Measurements from ENCODE around the gene LGR6.
"Not testable (repeated sequence)": the region's sequence is repeated elsewhere in the genome, so short reads cannot be mapped to it uniquely, and the experiment has no call there.

Gene LGR6

GRCh38 chr1:202159534-202160371 is 33.8 kb upstream of the LGR6 start:
- no peak for DNase-seq (ENCODE audit: low read depth, low spot score)

DNA sequence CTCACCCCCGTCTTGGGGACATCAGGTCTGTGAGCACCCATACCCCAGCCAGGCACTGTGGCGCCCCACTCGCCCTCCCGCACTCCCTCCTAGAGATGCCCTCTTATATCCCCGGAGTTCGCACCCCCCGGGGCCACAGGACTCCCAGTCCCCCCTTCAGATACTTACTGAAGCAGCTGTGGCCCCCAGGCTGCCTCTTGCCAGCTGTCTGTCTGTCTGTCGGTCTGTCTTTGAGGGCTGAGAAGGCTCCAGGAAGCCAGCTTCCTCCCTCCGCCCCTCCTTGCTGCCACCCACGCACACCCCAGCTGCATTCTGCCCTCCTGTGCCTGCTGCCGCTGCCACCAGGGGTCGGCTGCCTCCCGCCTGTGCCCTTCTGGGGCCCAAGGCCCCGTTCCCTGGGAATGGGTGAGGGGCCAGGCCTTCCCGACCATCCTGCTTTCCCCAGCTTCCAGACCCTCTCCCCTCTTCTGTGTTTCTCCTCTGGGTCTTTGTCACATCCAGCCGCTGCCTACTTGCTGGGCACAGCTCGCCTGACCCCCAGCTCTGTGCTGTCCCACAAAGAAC is 33.1 kb upstream of the LGR6 start, which contains the start of gene PTPN7:
Gene PTPN7 (minus strand): TSS at position 226 of the 564 bp plus-strand sequence. CDS start 1,200 bp downstream, outside the sequence.
- DNase-seq (ENCODE audit: low read depth, low spot score) = no peak

DNA sequence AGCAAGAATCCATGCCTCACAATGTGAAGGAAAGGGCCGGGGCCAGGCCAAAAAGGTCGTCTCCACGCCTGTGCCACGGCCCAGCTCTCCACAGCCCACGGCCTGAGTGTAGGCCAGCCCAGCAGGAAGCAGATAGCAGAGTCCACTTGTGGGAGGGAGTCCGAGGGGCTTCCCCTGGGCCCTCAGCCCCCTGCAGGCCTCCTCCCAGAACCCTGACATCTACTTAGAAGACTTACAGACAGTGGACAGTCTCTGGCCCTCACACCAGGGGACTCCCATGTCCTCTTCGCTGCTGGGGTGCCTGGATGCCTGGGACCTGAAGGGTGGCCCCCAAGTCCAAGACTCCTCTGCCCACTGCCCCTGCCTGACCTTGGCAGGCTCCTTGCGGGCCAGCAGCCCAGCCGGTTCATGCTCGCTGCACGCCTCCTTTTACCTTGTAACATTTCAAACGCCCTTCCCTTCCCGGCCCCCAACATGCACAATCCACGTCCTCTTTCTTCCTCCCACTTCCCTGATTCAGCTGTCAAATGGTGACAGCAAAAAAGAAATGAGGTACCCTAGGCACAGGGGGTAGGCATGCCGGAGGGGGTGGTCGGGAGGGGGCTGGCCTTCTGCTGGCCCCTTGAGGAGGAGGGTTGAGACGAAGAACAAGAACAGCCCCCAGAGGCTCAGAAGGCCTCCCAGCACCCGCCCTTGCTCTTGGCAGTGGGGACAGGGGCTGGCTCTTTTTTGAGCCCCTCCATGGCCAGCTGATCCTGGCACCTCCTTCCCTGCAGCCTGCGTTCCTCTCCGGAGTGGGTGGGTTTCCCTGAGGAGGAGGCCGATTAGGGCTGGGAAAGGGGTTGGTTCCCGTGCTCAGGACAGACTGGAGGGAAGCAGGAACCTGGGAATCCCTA is 32.2 kb upstream of the LGR6 start:
- no peak for DNase-seq (ENCODE audit: low read depth, low spot score)

DNA sequence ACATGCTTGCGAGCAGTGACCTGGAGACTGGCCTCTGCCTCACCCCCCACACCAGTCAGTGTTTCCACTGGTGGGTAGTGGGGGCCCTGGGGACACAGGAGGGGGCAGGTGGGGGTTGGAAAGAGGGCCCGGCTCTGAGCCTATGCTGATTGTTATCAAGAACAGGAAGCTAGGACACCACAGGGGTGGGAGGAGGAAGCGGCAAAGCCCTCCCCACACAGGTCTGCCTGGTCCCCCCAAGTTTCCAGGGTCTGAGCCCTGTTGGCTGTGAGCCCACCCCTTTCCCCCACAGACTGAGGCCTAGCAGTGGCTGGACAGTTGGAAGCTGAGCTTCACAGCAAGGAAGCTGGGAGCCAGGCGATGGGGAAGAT is 31.6 kb upstream of the LGR6 start:
- DNase-seq (ENCODE audit: low read depth, low spot score) = no peak

DNA sequence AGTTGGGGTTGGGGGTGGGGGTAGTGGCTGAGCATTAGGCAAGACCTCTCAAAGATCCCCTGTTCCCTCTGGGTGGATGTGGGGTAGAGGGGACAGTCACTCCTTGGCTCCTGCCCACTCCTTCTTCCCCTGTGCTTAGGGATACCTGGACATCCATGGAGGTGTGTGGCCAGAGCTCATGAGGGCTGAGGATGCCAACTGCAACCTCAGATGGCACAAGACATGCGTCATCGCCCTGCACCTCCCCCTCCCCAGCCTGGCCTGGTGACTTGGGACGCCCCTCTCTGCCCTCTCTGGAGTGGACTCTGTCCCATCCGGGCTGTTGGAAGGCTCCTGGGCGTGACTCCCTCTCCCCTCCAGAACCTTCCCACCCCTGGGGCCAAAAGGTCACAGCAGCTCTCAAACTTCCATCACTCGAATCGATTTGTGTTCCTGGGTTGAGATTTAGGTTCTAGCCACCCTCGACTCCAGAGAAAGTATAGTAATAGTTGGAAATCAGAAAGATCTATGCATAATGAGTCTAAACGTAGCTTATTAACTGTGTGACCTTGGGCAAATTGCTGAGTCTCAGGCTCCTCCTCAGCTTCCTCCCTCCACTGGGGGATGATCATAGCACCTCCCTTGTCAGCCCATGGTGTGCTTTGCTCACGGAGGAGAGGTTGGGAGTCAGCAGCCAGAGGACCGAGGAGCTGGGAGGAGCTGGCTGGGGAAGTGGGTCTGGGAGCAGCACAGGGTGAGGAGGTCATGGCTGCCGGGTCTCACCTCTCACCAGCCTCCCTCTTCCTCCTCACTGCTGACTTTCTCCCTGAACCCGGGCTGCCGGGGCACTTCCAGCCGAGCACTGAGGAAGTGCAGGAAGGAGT is 30.9 kb upstream of the LGR6 start:
- DNase-seq (ENCODE audit: low read depth, low spot score) = no peak

- no peak for DNase-seq (ENCODE audit: low read depth, low spot score)
Observed at GRCh38 chr1:202163281-202164270, 30.0 kb upstream of the LGR6 start.

GRCh38 chr1:202164271-202165037 is 29.1 kb upstream of the LGR6 start:
- DNase-seq (ENCODE audit: low read depth, low spot score) = no peak

- no peak for DNase-seq (ENCODE audit: low read depth, low spot score)
Observed at GRCh38 chr1:202165267-202165941, 28.2 kb upstream of the LGR6 start.

DNA sequence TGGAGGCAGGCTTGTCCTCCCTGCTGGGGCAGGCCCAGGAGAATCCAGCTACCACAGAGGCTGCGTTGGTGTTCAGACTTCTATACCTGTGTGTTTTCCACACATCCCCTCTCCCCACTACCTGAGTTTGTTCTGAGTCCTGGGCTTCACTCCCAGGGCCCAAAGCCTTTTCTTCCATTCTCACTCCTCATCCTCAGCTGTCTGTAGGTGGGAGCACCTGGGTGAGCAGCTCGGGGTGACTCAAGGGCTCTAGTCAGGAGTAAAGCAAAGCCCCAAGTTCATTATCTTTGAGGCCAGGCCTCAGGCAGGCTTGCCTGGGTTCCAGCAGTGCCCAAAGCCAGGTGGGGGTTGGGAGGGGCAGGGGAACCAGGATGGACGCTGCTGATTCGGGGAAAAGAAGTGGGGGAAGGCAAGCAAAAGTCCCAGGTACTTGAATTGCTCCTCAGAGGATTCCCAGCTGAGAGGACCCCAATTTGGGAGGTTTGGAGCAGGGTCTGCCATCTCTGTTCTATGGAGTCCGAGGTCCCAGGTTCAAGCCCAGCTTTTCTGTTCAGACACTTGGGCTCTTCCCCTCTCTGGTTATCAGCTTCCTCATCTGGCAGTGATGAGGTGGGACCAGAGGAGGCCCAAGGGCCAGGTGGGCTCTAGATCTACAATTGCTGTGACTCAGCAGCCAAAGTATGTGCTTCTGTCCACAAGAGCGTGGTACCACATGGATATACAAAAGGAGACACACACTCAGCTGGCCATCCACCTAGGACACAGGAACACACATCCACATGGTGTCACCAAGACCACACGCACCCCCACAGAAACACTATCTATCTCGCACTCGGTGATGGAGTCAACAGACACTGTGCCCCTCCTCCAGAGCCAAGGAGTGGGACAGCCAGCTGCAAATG is 27.4 kb upstream of the LGR6 start:
- no peak for DNase-seq (ENCODE audit: low read depth, low spot score)

- DNase-seq (ENCODE audit: low read depth, low spot score) = not testable (repeated sequence)
Observed at GRCh38 chr1:202167054-202167453, 26.5 kb upstream of the LGR6 start.

- DNase-seq (ENCODE audit: low read depth, low spot score) = no peak
Observed at GRCh38 chr1:202167708-202168415, 25.7 kb upstream of the LGR6 start.

DNA sequence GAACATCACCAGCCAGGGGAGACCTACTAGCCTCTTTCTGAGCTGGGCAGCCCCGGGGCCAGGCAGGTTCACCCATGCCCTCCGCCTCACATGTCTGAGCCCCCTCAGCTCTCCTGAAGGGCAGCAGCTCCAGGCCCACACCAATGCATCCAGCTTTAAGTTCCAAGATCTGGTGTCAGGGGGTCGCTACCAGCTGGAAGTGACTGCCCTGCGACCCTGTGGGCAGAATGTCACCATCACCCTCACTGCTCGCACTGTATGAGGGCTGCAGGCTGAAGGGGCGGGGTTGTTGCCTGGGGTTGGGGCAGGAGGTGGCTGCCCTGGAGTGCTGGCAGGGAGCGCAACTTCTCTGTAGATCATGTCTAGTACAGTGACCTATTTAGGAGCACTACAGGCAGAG is 24.7 kb upstream of the LGR6 start:
- DNase-seq (ENCODE audit: low read depth, low spot score) = no peak

GRCh38 chr1:202170726-202171125 is 22.9 kb upstream of the LGR6 start:
- no peak for DNase-seq (ENCODE audit: low read depth, low spot score)

- DNase-seq (ENCODE audit: low read depth, low spot score) = no peak
Observed at GRCh38 chr1:202171292-202172014, 22.1 kb upstream of the LGR6 start.

- no peak for DNase-seq (ENCODE audit: low read depth, low spot score)
Observed at GRCh38 chr1:202172015-202172355, 21.6 kb upstream of the LGR6 start.

DNA sequence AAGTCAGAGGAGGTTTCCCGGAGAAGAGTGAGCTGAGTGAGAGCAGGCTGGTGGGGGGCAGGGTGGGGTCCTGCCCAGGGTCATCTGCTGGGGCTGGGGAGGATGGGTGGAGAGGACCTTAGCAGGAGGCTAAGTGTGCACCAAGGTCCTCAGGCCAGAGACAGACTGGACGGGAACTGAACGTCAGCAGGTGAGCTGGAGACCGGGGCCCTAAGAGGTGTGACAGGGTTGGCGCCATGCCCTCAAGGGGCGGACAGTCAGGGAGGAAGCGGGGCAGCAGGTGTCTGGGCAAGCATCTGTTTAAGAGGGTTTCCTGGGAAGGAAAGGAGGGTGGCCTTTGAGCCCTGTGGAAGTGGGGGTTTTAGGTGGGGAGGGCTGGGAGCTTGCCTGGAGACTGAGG is 19.6 kb upstream of the LGR6 start:
- no peak for DNase-seq (ENCODE audit: low read depth, low spot score)

Data from iPS DF 19.7 (cell line).